SK-N-SH (cell line): Measurements from ENCODE around the gene HHATL.

Source experiments
- CHD2 ChIP-seq: fragments of 150-350 bp; IDR thresholded peaks from 2 replicates; pipeline ENCODE4 v1.6.1; 2018; ENCODE audit warnings: low read length; ENCODE audit not compliant: partially characterized antibody
- EZH2phosphoT487 ChIP-seq: fragments of 200-600 bp; sonication (generic); IDR thresholded peaks from 2 replicates; pipeline ENCODE4 v1.6.1; 2017; ENCODE audit warnings: low read depth, mixed run types, mild to moderate bottlenecking, antibody characterized with exemption, moderate library complexity, borderline replicate concordance
- FOXM1 ChIP-seq: IDR thresholded peaks from 2 replicates; pipeline ENCODE4 v1.4.0; 2012; ENCODE audit warnings: low read depth, mild to moderate bottlenecking
- NFIC ChIP-seq: IDR thresholded peaks from 2 replicates; pipeline ENCODE4 v1.4.0; 2012; ENCODE audit warnings: borderline replicate concordance
- POLR2AphosphoS5 ChIP-seq: IDR thresholded peaks from 2 replicates; pipeline ENCODE4 v1.6.1; 2012; ENCODE audit warnings: low read depth, low read length
- RXRA ChIP-seq: IDR thresholded peaks from 2 replicates; pipeline ENCODE4 v1.4.0; 2012; ENCODE audit warnings: low read depth, mild to moderate bottlenecking, borderline replicate concordance
- TEAD4 ChIP-seq: IDR thresholded peaks from 2 replicates; pipeline ENCODE4 v1.4.0; 2012; ENCODE audit warnings: mild to moderate bottlenecking, borderline replicate concordance; ENCODE audit not compliant: insufficient read depth
- YY1 ChIP-seq: IDR thresholded peaks from 2 replicates; pipeline ENCODE4 v1.4.0; 2012; ENCODE audit warnings: low read depth, mild to moderate bottlenecking
- TF ChIP-seq, protein P1 (sequence below): fragments of 200-600 bp; sonication (generic); IDR thresholded peaks from 2 replicates; pipeline ENCODE4 v1.6.1; 2017; ENCODE audit warnings: antibody characterized with exemption, mild to moderate bottlenecking, moderate library complexity
- TF ChIP-seq, protein P2 (sequence below): IDR thresholded peaks from 2 replicates; pipeline ENCODE4 v1.6.1; 2012; ENCODE audit warnings: mild to moderate bottlenecking, low read depth, low read length, moderate library complexity
- TF ChIP-seq, protein P3 (sequence below): IDR thresholded peaks from 2 replicates; pipeline ENCODE4 v1.4.0; 2012; ENCODE audit warnings: low read depth

DNA sequence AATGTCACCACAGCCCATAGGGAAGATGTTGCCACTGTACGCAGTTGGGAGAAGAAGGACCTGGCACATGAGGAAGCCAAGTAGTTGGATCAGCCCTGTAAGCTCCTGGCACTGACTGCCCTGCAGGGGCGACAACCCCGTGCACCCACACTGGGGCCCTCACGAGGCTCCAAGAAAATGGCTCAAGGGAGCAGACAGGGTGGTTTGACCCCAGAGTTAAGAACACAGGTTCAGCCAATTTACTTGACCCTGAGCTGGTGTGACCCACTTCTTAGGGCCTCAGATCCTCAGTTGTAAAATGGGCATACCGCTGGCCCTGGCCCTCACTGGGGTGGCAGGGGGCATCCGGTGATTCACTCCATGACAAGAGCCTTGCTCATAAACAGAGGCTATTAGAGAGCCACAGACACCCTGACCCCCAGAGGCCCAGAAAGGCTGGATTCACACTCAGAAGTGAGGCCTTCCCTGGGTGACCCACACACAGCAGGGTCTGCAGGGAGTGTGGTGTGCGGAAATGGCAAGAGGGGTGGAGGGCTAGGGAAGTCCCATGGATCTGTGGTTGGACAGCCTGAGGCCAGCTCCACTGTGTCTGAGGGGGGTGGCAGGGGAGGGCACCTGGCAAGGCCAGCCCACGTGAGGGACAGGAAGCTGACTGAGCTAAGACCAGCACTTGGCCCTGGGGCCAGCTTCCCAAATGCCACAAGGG lies 1.7 kb upstream of the HHATL start:
- TF ChIP-seq CHD2 (no peak), NFIC (no peak), TEAD4 (no peak), FOXM1 (no peak), EZH2phosphoT487 (no peak), RXRA (no peak), YY1 (no peak), POLR2AphosphoS5 (no peak)
- TF ChIP-seq, protein P1, sequence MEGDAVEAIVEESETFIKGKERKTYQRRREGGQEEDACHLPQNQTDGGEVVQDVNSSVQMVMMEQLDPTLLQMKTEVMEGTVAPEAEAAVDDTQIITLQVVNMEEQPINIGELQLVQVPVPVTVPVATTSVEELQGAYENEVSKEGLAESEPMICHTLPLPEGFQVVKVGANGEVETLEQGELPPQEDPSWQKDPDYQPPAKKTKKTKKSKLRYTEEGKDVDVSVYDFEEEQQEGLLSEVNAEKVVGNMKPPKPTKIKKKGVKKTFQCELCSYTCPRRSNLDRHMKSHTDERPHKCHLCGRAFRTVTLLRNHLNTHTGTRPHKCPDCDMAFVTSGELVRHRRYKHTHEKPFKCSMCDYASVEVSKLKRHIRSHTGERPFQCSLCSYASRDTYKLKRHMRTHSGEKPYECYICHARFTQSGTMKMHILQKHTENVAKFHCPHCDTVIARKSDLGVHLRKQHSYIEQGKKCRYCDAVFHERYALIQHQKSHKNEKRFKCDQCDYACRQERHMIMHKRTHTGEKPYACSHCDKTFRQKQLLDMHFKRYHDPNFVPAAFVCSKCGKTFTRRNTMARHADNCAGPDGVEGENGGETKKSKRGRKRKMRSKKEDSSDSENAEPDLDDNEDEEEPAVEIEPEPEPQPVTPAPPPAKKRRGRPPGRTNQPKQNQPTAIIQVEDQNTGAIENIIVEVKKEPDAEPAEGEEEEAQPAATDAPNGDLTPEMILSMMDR: no peak
- TF ChIP-seq, protein P2, sequence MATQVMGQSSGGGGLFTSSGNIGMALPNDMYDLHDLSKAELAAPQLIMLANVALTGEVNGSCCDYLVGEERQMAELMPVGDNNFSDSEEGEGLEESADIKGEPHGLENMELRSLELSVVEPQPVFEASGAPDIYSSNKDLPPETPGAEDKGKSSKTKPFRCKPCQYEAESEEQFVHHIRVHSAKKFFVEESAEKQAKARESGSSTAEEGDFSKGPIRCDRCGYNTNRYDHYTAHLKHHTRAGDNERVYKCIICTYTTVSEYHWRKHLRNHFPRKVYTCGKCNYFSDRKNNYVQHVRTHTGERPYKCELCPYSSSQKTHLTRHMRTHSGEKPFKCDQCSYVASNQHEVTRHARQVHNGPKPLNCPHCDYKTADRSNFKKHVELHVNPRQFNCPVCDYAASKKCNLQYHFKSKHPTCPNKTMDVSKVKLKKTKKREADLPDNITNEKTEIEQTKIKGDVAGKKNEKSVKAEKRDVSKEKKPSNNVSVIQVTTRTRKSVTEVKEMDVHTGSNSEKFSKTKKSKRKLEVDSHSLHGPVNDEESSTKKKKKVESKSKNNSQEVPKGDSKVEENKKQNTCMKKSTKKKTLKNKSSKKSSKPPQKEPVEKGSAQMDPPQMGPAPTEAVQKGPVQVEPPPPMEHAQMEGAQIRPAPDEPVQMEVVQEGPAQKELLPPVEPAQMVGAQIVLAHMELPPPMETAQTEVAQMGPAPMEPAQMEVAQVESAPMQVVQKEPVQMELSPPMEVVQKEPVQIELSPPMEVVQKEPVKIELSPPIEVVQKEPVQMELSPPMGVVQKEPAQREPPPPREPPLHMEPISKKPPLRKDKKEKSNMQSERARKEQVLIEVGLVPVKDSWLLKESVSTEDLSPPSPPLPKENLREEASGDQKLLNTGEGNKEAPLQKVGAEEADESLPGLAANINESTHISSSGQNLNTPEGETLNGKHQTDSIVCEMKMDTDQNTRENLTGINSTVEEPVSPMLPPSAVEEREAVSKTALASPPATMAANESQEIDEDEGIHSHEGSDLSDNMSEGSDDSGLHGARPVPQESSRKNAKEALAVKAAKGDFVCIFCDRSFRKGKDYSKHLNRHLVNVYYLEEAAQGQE: no peak
- TF ChIP-seq, protein P3, sequence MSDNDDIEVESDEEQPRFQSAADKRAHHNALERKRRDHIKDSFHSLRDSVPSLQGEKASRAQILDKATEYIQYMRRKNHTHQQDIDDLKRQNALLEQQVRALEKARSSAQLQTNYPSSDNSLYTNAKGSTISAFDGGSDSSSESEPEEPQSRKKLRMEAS: no peak
